ENCODE measurements around the gene EXOC6B. TPM values are rescaled to one million over a fixed set of nuclear protein-coding genes. Genes with fewer than 3 reads are reported as not detected.

Gene EXOC6B
- total RNA-seq, 2 donors from 2014 or later, result 21.3 to 28.8 TPM

DNA sequence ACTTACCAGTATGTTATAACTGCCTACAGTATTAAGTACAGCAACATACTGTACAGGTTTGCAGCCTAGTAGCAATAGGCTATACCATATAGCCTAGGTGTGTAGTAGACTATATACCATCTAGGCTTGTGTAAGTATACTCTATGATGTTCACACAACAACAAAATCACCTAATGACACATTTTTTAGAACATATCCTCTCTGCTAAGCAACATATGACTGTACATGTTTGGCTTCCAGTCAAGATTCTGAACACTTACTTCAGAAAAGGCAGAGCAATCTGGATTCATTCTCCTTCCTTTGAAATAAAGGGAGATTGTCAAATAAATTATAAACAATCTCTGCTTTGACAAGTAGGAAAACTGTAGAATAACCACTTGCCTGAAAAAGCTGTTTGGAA is 81.8 kb downstream of the EXOC6B start:
- no peak overlapping the region for H3K27ac ChIP-seq
- H3K9ac ChIP-seq (ENCODE audit: low read depth in 2 of 2, low read length in 2 of 2), result no peak overlapping the region
- TF ChIP-seq, protein P1, sequence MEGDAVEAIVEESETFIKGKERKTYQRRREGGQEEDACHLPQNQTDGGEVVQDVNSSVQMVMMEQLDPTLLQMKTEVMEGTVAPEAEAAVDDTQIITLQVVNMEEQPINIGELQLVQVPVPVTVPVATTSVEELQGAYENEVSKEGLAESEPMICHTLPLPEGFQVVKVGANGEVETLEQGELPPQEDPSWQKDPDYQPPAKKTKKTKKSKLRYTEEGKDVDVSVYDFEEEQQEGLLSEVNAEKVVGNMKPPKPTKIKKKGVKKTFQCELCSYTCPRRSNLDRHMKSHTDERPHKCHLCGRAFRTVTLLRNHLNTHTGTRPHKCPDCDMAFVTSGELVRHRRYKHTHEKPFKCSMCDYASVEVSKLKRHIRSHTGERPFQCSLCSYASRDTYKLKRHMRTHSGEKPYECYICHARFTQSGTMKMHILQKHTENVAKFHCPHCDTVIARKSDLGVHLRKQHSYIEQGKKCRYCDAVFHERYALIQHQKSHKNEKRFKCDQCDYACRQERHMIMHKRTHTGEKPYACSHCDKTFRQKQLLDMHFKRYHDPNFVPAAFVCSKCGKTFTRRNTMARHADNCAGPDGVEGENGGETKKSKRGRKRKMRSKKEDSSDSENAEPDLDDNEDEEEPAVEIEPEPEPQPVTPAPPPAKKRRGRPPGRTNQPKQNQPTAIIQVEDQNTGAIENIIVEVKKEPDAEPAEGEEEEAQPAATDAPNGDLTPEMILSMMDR (IDR thresholded peaks at IDR 0.05), result no peak
- H3K9me3 ChIP-seq, result no peaks in the 10 kb centered on the region
- H3K36me3 ChIP-seq, result no peaks in the 10 kb centered on the region
- no peaks in the 10 kb centered on the region for H3K4me1 ChIP-seq
- no peaks in the 10 kb centered on the region for H3K27me3 ChIP-seq
- DNase-seq, result no peak
- H3K4me3 ChIP-seq, result no peak overlapping the region
- intact Hi-C loops (cut with DNase I), result loop anchor here (10.0 kb wide), 2 partner anchors 139 to 589 kb away; no protein-coding TSS in a partner anchor

DNA sequence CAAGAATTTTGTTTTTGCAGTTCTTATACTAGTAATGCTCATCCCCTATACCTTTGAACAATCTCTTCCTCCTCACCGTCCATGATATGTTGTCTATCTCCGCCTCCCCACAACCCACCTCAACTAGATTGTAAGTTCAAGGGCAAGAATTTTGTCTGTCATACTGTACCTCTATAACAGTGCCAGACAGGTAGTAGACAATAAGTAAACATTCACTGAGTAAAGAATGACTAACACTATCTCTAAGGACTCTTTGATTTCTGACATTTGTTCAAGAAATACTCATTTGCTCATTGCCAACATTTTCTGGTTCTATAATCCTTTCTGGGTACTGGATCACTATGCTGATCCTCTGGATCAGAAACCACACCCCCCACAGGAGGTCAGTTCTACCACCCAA is 82.4 kb downstream of the EXOC6B start:
- H3K27ac ChIP-seq, result no peak overlapping the region
- no peaks in the 10 kb centered on the region for H3K4me1 ChIP-seq
- no peak for DNase-seq
- H3K36me3 ChIP-seq, result no peaks in the 10 kb centered on the region
- H3K9me3 ChIP-seq, result no peaks in the 10 kb centered on the region
- TF ChIP-seq, protein P1 (IDR thresholded peaks at IDR 0.05), result no peak
- H3K27me3 ChIP-seq, result no peaks in the 10 kb centered on the region
- intact Hi-C loops (cut with DNase I), result loop anchor here (10.0 kb wide), 2 partner anchors 139 to 589 kb away; no protein-coding TSS in a partner anchor
- H3K4me3 ChIP-seq, result no peak overlapping the region
- no peak overlapping the region for H3K9ac ChIP-seq (ENCODE audit: low read depth in 2 of 2, low read length in 2 of 2)

DNA sequence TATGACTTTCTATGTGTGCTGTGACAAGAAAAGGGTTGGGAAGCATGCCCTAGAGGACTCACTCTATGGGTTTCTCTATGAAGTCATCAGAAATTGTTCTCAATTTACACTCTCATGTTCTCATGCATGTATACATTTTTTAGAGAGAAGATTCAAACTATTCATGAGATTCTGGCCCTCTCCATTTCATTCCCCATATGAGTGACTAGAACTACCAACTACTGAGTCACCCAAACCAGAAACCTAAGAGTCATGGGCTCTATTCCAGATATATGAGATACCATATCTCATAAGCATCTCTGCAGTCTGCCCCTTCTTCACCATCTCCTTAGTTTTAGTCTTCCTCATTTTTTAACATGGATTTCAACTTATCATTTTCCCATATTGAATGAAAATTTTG is 87.7 kb downstream of the EXOC6B start:
- no peaks in the 10 kb centered on the region for H3K9me3 ChIP-seq
- H3K4me1 ChIP-seq, result no peaks in the 10 kb centered on the region
- H3K27ac ChIP-seq, result no peak overlapping the region
- no peaks in the 10 kb centered on the region for H3K36me3 ChIP-seq
- intact Hi-C loops (cut with DNase I), result no loop called here
- TF ChIP-seq, protein P1 (IDR thresholded peaks at IDR 0.05), result no peak
- no peaks in the 10 kb centered on the region for H3K27me3 ChIP-seq
- H3K9ac ChIP-seq (ENCODE audit: low read depth in 2 of 2, low read length in 2 of 2), result no peak overlapping the region
- DNase-seq, result no peak
- no peak overlapping the region for H3K4me3 ChIP-seq

DNA sequence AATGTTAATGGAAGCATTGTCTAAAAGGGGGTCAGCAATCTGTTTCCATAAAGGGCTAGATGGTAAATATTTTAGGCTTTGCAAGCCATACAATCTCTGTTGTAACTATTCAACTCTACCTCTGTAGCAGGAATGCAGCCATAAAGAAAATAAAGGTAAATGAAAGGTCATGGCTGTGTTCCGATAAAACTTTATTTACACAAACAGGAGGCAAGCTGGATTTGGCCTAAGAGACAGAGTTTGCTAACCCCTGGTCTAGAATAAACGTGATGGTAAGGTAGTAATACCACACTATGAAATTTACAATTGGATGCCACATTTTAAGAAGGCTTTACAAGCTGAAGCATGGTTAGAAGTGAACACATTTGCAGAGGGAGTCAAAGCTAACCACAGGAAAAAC is 91.4 kb downstream of the EXOC6B start:
- H3K4me1 ChIP-seq, result no peaks in the 10 kb centered on the region
- H3K27me3 ChIP-seq, result no peaks in the 10 kb centered on the region
- TF ChIP-seq, protein P1 (IDR thresholded peaks at IDR 0.05), result no peak
- DNase-seq, result no peak
- H3K9ac ChIP-seq (ENCODE audit: low read depth in 2 of 2, low read length in 2 of 2), result no peak overlapping the region
- H3K27ac ChIP-seq, result no peak overlapping the region
- intact Hi-C loops (cut with DNase I), result no loop called here
- no peaks in the 10 kb centered on the region for H3K9me3 ChIP-seq
- no peaks in the 10 kb centered on the region for H3K36me3 ChIP-seq
- no peak overlapping the region for H3K4me3 ChIP-seq

DNA sequence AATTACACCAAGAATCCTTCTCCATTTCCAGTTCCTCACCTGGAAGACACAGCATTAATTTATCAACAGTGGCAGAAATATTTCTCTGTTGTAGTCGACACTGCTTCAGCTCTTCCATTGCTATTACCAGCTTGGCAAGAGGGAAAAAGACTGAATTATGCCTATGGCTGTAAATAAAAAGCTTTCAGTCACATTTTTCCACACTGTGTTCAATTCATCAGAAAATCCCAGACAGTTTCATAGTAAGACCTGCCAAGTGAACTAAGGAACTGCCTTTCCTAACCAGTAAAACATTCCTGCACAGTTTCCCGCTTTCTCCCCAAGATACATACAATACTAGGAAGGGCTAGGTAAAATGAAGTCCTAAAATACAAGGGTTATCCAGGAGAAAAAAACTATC is 94.7 kb downstream of the EXOC6B start:
- Histone ChIP-seq H3K27ac (no peak overlapping the region), H3K9me3 (no peaks in the 10 kb centered on the region), H3K36me3 (no peaks in the 10 kb centered on the region), H3K27me3 (no peaks in the 10 kb centered on the region), H3K4me3 (no peak overlapping the region), H3K4me1 (no peaks in the 10 kb centered on the region), H3K9ac (ENCODE audit: low read depth in 2 of 2, low read length in 2 of 2) (no peak overlapping the region)
- no peak for DNase-seq
- TF ChIP-seq, protein P1 (IDR thresholded peaks at IDR 0.05), result no peak
- intact Hi-C loops (cut with DNase I), result no loop called here
